Heart right ventricle (tissue), 16 donors: Measurements from ENCODE around the gene WWP2. TPM values are rescaled to one million over a fixed set of nuclear protein-coding genes. Genes with fewer than 3 reads are reported as not detected.
"Not testable (repeated sequence)": the region's sequence is repeated elsewhere in the genome, so short reads cannot be mapped to it uniquely, and the experiment has no call there.

Experiments used
- ATAC-seq, 8 donors: fragments of 200-7000 bp; cut with Tn5 transposase; one replicate each; pipeline ENCODE4 v1.9.1; 2020; ENCODE audit warnings: mild to moderate bottlenecking in 8 of 8, moderate library complexity in 8 of 8, moderate number of reproducible peaks in 1 of 8
- DNase-seq, 2 donors: peaks; one replicate each; pipeline ENCODE4 v3.0.0-alpha.2; 2020
- H3K27ac ChIP-seq, 10 donors: fragments of 200-600 bp; sonication (generic) in 2 of 10; one replicate each; pipeline versions ENCODE4 v1.5.0 to v1.8.0; 2020 to 2022; ENCODE audit warnings: mild to moderate bottlenecking in 3 of 10
- H3K27me3 ChIP-seq, 7 donors: fragments of 200-600 bp; one replicate each; pipeline ENCODE4 v1.8.0; 2021 to 2022; ENCODE audit warnings: mild to moderate bottlenecking in 2 of 7
- H3K36me3 ChIP-seq, 9 donors: fragments of 200-600 bp; sonication (generic) in 1 of 9; one replicate each; pipeline versions ENCODE4 v1.5.0 to v1.8.0; 2020 to 2022; ENCODE audit warnings: mild to moderate bottlenecking in 2 of 9
- H3K4me1 ChIP-seq, 9 donors: fragments of 200-600 bp; sonication (generic) in 1 of 9; one replicate each; pipeline versions ENCODE4 v1.5.0 to v1.8.0; 2020 to 2022; ENCODE audit warnings: mild to moderate bottlenecking in 4 of 9
- H3K4me3 ChIP-seq, 10 donors: fragments of 200-600 bp; sonication (generic) in 2 of 10; one replicate each; pipeline versions ENCODE4 v1.5.0 to v1.8.0; 2020 to 2022; ENCODE audit warnings: mild to moderate bottlenecking in 7 of 10, moderate library complexity in 2 of 10
- H3K9me3 ChIP-seq, 11 donors: fragments of 200-600 bp in 10 of 11; sonication (generic) in 2 of 11; one replicate each; pipeline versions ENCODE4 v1.5.0 to v1.8.0; 2013 to 2022; ENCODE audit warnings: mild to moderate bottlenecking in 2 of 11, control low read depth in 1 of 11, moderate library complexity in 1 of 11
- WGBS, 2 donors: extraction: QIAGEN DNeasy Blood & Tissue Kit; methylation state at CpG; one replicate each; pipeline ENCODE4 v1.1.7; 2013; ENCODE audit warnings: inconsistent platforms in 1 of 2; 5-methylcytosine and 5-hydroxymethylcytosine counted together
- intact Hi-C, 10 donors: fragments of 100-400 bp; cut with DNase I; formaldehyde crosslinking; loops; one replicate each; pipeline versions ENCODE4 v1.11.1 to v1.14.2; 2022
- polyA plus RNA-seq, 2 donors: library from polyadenylated mRNA; stranded (reverse); fragments of 200-250 nt; gene quantifications; one replicate each; pipeline ENCODE4 v1.2.3, GENCODE V29; 2013
- total RNA-seq, 10 donors: library from RNA; stranded (reverse); fragmentation: NEBNext Ultra II Directional in 3 of 10; extraction: Animal tissue kit (Norgen Biotek cat#: 25700) in 3 of 10; gene quantifications; one replicate each; pipeline versions ENCODE4 v1.2.1 to v1.2.4, GENCODE V29; 2021 to 2023
- TF ChIP-seq, protein P1 (sequence below), 9 donors: fragments of 200-600 bp; sonication (generic) in 2 of 9; IDR thresholded peaks; one replicate each; pipeline versions ENCODE4 v1.5.0 to v1.8.0; 2021 to 2022; ENCODE audit warnings: antibody characterized with exemption in 9 of 9, mild to moderate bottlenecking in 5 of 9, moderate library complexity in 1 of 9
- donor health status: Arrhythmogenic right ventricular cardiomyopathy.
- donor health status: ischemic (EF 13 %, LVEDD 7.1; RV severe dilation, severe dysfunction).
- donor health status: healthy with polysubstance abuse.
- donor health status: DM: no; HTN: yes; CAD: no.
- donor health status: DM: no; HTN: no; CAD: no.
- donor health status: ischemic (EF 25% LVEDD 6.9; RV normal size, moderate dysfunction).
- donor health status: ischemic (EF 25% LVEDD 5.7; RV mildly dilated, moderate dysfunction).
- donor health status: healthy.
- donor health status: DM: yes; HTN: yes; CAD: no.
- donor health status: Ischemic cardiomyopathy.
- donor health status: ischemic (EF 35%, LVEDD 5.7; RV mildly dilated, moderate dysfunction).
- donor health status: nonischemic (EF 11% LVEDD 7.7; RV severe dilation, severe dysfunction).
- donor health status: DM: yes; HTN: yes; CAD: no.
- donor health status: PGD.
- donor health status: ischemic (EF 29% LVEDD 5.4; RV normal size, mild dysfunction).
- donor health status: nonischemic (EF 23%, LVEDD 6.1; RV moderate dilation, normal function).

WWP2 gene
- total and polyA plus RNA-seq, 12 donors = 9.0 to 31.1 (median 20.7) TPM

DNA sequence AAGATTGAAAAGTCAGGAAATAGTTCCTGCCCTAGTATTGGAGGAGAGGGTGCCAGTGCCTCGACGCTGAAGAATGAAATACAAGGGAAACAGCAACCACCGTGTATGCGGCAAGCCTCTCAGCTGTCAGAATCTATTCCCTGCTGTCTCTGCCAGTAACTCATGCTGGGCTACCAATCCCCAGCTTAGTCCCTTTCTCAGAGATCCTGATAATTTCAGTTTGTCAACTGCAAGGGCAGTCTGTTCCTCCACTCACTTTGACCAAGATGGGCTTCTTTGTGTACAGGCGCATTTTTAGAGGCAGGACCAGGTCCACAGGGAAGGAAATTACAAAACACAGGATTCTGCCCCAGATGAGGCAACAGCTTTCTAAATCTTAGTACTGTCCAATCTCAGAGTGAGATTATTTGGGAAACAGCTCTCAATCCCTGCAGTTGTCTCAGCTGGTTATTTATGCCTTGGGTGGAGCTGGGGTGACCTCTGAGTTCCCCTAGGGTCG, 37.1 kb upstream of the WWP2 start:
- DNase-seq (no peak), ATAC-seq (no peak)
- H3K27ac ChIP-seq = peak overlapping the region in 8 of 10 donors; percentile 6 to 86 (median 74)
- intact Hi-C loops = no loop called here
- 53 to 56% methylated on average over 6 of the region's 6 CpGs for WGBS, 2 donors
- TF ChIP-seq, protein P1, sequence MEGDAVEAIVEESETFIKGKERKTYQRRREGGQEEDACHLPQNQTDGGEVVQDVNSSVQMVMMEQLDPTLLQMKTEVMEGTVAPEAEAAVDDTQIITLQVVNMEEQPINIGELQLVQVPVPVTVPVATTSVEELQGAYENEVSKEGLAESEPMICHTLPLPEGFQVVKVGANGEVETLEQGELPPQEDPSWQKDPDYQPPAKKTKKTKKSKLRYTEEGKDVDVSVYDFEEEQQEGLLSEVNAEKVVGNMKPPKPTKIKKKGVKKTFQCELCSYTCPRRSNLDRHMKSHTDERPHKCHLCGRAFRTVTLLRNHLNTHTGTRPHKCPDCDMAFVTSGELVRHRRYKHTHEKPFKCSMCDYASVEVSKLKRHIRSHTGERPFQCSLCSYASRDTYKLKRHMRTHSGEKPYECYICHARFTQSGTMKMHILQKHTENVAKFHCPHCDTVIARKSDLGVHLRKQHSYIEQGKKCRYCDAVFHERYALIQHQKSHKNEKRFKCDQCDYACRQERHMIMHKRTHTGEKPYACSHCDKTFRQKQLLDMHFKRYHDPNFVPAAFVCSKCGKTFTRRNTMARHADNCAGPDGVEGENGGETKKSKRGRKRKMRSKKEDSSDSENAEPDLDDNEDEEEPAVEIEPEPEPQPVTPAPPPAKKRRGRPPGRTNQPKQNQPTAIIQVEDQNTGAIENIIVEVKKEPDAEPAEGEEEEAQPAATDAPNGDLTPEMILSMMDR (IDR thresholded peaks at IDR 0.05) = no peak
- H3K9me3 ChIP-seq = no peaks in the 10 kb centered on the region
- H3K4me1 ChIP-seq = peaks cover 5 to 42% (median 27%) of the 10 kb centered on the region in 9 donors
- peak overlapping the region in 4 of 10 donors; percentile 1 to 67 (median 59) for H3K4me3 ChIP-seq
- H3K27me3 ChIP-seq = no peaks in the 10 kb centered on the region
- H3K36me3 ChIP-seq = no peaks in the 10 kb centered on the region

DNA sequence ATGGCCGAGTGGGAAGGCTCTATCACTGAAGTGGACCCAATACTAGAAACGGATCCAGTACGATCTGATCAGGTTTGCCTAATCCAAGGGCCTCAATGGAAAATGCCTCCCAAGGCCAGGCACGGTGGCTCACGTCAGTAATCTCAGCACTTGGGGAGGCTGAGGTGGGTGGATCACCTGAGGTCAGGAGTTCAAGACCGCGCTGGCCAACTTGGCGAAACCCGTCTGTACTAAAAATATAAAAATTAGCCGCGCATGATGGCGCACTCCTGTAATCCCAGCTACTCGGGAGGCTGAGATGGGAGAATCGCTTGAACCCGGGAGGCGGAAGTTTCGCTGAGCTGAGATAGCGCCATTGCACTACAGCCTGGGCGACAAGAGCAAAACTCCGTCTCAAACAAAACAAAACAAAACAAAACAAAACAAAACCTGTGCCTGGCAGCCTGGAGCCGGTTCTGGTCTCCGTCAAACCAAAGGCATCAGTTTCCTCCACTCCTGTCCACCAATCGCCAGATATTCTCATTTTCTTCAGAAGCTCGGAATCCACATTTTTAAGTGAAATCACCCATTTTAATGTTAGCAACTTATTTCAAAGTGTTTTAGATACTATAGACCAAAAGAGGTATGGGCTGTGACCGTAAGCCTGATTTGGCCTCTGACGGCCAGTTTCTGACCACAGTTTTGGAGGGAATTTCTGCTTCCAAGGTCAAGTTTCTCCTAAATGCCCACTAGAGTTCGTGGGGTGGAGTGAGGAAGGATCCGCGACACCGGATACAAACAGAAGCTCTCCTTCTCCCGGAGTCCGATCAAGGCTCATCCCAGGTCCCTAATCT, 36.4 kb upstream of the WWP2 start:
- peaks cover 5 to 42% (median 27%) of the 10 kb centered on the region in 9 donors for H3K4me1 ChIP-seq

DNA sequence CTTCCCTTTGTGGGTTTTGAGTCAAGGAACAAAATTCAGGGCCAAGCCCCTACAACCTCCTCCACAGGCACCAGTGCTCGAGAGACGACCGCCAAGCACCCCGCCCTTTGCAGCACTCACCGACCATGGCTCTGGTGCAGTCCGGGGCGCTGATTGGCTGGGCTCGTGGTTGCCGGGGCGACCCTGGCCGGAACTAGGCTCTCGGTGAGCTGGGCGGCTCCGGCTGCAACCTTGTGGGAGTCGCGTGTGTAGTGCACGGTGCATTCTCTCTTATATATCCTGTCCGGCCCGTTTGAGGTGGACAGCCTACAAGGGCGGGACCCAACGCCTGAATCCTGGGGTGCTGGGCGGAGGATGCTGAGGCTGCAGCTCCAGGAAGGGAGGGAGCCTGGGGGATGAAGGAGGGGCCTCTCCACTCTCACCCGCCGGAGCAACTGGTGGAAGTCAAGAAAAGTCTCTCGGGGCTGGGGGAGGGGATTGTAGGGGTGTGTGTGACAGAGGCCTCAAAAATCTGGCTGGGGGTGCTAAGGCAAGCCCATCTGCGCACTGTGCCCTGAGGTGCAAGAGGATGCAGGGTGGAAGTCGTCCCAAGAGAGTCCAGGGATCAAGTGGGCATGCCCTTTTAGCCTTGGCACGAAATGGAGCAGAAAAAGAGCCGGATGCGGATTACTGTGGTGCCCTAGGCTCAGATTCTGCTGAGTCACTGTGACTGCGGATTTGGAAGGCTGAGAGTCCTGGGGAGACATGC, 35.6 kb upstream of the WWP2 start, which contains the start of gene NQO1:
Gene NQO1, minus strand, starts transcription at position 248 of the 748 bp plus-strand sequence. Its CDS starts 121 bp downstream, at position 127.
- H3K4me3 ChIP-seq = peak within 1 kb of the TSS; percentile 32 to 67 (median 56)
- H3K27ac ChIP-seq = peak within 1 kb of the TSS; percentile 20 to 87 (median 81)
- WGBS, 2 donors = 1 to 2% methylated on average over 31 of the region's 31 CpGs
- H3K4me1 ChIP-seq = peaks cover 5 to 42% (median 27%) of the 10 kb centered on the region in 9 donors
- DNase-seq = peak; percentile 91
- intact Hi-C loops = loop anchor here in 1 of 10 donors (2.0 kb wide), 2 partner anchors 16 to 28 kb away; partner anchors contain the start of gene NOB1
- no peaks in the 10 kb centered on the region for H3K36me3 ChIP-seq
- TF ChIP-seq, protein P1 (IDR thresholded peaks at IDR 0.05) = no peak
- H3K27me3 ChIP-seq = no peaks in the 10 kb centered on the region
- no peaks in the 10 kb centered on the region for H3K9me3 ChIP-seq
- peak; percentile 96 to 98 (median 97) for ATAC-seq

More for the DNA sequence above, 36.4 kb upstream of the WWP2 start:
- intact Hi-C loops = loop anchor here in 1 of 10 donors (2.0 kb wide), 2 partner anchors 17 to 29 kb away; partner anchors contain the start of gene NOB1
- Histone ChIP-seq H3K27ac (peak overlapping the region; percentile 20 to 87 (median 81)), H3K9me3 (no peaks in the 10 kb centered on the region), H3K36me3 (no peaks in the 10 kb centered on the region), H3K4me3 (peak overlapping the region; percentile 32 to 67 (median 56)), H3K27me3 (no peaks in the 10 kb centered on the region)
- WGBS, 2 donors = 67 to 72% methylated on average over 32 of the region's 32 CpGs
- TF ChIP-seq, protein P1 (IDR thresholded peaks at IDR 0.05) = no peak
- ATAC-seq = no peak
- no peak for DNase-seq

DNA sequence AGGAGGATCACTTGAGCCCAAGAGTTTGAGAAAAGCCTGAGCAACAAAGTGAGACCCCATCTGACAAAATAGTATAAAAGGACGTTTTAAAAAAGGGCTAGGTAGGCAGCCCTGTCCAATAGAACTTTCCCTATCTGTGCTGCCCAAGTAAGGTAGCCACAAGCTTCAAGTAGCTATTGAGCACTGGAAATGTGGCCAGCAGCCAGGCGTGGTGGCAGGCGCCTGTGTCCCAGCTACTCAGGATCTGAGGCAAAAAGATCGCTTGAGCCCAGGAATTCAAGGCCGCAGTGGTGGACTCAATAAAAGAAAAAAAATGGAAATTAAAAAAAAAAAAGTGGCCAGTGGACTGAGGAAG, 34.2 kb upstream of the WWP2 start:
- Histone ChIP-seq H3K4me3 (no peak overlapping the region), H3K36me3 (no peaks in the 10 kb centered on the region), H3K27ac (peak overlapping the region in 5 of 10 donors; percentile 78 to 87 (median 82)), H3K4me1 (peaks cover 5 to 42% (median 27%) of the 10 kb centered on the region in 9 donors), H3K27me3 (no peaks in the 10 kb centered on the region), H3K9me3 (no peaks in the 10 kb centered on the region)
- 88 to 91% methylated on average over 5 of the region's 5 CpGs for WGBS, 2 donors
- intact Hi-C loops = loop anchor here in 1 of 10 donors (2.0 kb wide), 2 partner anchors 15 to 27 kb away; partner anchors contain the start of gene NOB1
- ATAC-seq (no peak), DNase-seq (peak in 1 of 2 donors; percentile 45)
- TF ChIP-seq, protein P1 (IDR thresholded peaks at IDR 0.05) = no peak

DNA sequence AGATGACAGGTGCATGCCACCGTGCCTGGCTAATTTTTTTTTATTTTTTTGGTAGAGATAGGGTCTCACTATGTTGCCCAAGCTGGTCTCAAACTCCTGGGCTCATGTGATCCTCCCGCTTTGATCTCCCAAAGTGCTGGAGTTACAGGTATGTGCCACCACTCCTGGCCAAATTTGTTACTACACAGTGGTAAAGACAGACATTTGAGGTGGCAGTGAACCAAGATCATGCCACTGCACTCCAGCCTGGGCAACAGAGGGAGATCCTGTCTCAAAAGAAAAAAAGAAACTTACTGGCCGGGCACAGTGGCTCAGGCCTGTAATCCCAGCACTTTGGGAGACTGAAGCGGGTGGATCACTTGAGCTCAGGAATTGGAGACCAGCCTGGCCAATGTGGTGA, 33.1 kb upstream of the WWP2 start:
- ATAC-seq, H3K9me3 ChIP-seq, H3K4me3 ChIP-seq, H3K27me3 ChIP-seq, intact Hi-C loops, DNase-seq, H3K27ac ChIP-seq, H3K36me3 ChIP-seq: not testable (repeated sequence)
- H3K4me1 ChIP-seq = peaks cover 5 to 42% (median 27%) of the 10 kb centered on the region in 9 donors
- WGBS, 2 donors = 90 to 92% methylated on average over 4 of the region's 4 CpGs

DNA sequence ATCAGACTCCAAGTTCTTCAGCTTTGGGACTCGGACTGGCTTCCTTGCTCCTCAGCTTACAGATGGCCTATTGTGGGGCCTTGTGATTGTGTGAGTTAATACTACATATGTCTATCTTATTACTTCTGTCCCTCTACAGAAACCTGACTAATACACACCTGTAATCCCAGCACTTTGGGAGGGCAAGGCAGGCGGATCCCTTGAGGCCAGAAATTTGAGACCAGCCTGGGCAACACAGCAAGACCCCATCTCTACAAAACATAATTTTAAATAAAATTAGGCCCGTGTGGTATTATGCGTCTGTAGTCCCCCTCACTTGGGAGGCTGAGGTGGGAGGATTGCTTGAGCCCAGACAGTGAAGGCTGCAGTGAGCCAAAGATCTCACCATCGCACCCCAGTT, 30.9 kb upstream of the WWP2 start:
- H3K36me3 ChIP-seq, H3K27me3 ChIP-seq, H3K27ac ChIP-seq, H3K4me3 ChIP-seq, ATAC-seq, DNase-seq, H3K9me3 ChIP-seq, intact Hi-C loops: not testable (repeated sequence)
- 79 to 92% methylated on average over 5 of the region's 5 CpGs for WGBS, 2 donors
- H3K4me1 ChIP-seq = peaks cover 4 to 24% (median 14%) of the 10 kb centered on the region in 9 donors
